Ovary (tissue), 3 donors: ENCODE measurements around the gene EFNA3.

Source experiments
- EP300 ChIP-seq: sonication (generic); formaldehyde crosslinking; IDR thresholded peaks from one replicate; pipeline ENCODE4 v1.6.1; 2017; ENCODE audit warnings: antibody characterized with exemption
- POLR2A ChIP-seq: fragments of 450-650 bp; IDR thresholded peaks from one replicate; pipeline ENCODE4 v1.6.1; 2017; ENCODE audit warnings: antibody characterized with exemption, mild to moderate bottlenecking, moderate library complexity
- TF ChIP-seq, protein P1 (sequence below), 3 donors: fragments of 450-650 bp in 2 of 3; fragments of 200-600 bp in 1 of 3; IDR thresholded peaks; one replicate each; pipeline versions ENCODE4 v1.5.1 to v1.8.0; 2016 to 2022; ENCODE audit warnings: antibody characterized with exemption in 3 of 3, mild to moderate bottlenecking in 1 of 3
- donor health status: DM: no; HTN: no; CAD: no.

DNA sequence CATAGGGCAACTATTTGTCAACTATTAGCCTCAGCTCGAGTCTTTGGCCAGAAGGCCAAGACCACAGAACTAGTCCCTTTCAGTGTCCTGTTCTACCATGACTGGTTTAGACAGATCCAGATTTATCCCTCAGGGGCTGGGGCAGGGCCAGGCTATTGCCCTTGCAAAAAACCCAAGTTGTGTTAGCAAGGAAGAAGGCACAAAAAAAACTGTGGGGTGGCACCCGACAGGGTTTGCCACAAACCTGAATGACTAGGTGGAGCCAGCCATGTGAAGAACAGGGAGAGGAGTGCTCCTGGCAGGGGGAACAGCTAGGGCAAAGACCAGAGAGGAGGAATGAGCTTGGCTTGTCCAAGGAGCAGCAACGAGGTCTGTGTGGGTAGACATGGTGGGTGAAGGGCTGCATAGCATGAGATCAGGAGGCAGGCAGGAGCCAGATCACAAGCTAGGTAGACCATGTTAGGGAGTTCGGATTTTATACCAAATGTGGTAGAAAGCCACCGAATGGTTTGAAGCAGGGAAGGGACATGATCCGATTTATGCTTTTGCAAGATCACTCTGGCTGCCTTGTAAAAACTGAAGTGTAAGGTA lies 40.7 kb upstream of the EFNA3 start:
- TF ChIP-seq, protein P1, sequence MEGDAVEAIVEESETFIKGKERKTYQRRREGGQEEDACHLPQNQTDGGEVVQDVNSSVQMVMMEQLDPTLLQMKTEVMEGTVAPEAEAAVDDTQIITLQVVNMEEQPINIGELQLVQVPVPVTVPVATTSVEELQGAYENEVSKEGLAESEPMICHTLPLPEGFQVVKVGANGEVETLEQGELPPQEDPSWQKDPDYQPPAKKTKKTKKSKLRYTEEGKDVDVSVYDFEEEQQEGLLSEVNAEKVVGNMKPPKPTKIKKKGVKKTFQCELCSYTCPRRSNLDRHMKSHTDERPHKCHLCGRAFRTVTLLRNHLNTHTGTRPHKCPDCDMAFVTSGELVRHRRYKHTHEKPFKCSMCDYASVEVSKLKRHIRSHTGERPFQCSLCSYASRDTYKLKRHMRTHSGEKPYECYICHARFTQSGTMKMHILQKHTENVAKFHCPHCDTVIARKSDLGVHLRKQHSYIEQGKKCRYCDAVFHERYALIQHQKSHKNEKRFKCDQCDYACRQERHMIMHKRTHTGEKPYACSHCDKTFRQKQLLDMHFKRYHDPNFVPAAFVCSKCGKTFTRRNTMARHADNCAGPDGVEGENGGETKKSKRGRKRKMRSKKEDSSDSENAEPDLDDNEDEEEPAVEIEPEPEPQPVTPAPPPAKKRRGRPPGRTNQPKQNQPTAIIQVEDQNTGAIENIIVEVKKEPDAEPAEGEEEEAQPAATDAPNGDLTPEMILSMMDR (IDR thresholded peaks at IDR 0.05): no peak
- no peak for TF ChIP-seq POLR2A
- no peak for TF ChIP-seq EP300
